G401.6 (cell line): ENCODE measurements around the gene CTDSPL.

Experiments
- FAIRE-seq: peaks from 2 replicates; lab custom pipeline; 2012; peaks lifted over from hg19 to GRCh38; lab: Jason Lieb, UNC

CTDSPL gene

GRCh38 chr3:37916685-37917084, 55.0 kb downstream of the CTDSPL start:
- no peak for FAIRE-seq

- no peak for FAIRE-seq
Observed at GRCh38 chr3:37918627-37919026, 56.9 kb downstream of the CTDSPL start.

- no peak for FAIRE-seq
Observed at GRCh38 chr3:37920156-37920699, 58.5 kb downstream of the CTDSPL start.

- FAIRE-seq = no peak
Observed at GRCh38 chr3:37921025-37921424, 59.3 kb downstream of the CTDSPL start.

GRCh38 chr3:37922721-37923568, 61.3 kb downstream of the CTDSPL start:
- FAIRE-seq = no peak

- no peak for FAIRE-seq
Observed at GRCh38 chr3:37923569-37924040, 61.9 kb downstream of the CTDSPL start.

GRCh38 chr3:37924453-37924852, 62.8 kb downstream of the CTDSPL start:
- FAIRE-seq = no peak

- no peak for FAIRE-seq
Observed at GRCh38 chr3:37925157-37925556, 63.5 kb downstream of the CTDSPL start.

GRCh38 chr3:37926611-37927010, 64.9 kb downstream of the CTDSPL start:
- FAIRE-seq = no peak

GRCh38 chr3:37930495-37930894, 68.8 kb downstream of the CTDSPL start:
- no peak for FAIRE-seq

GRCh38 chr3:37932505-37932904, 70.8 kb downstream of the CTDSPL start:
- FAIRE-seq = no peak

GRCh38 chr3:37934631-37935289, 73.1 kb downstream of the CTDSPL start:
- no peak for FAIRE-seq

GRCh38 chr3:37935290-37935668, 73.6 kb downstream of the CTDSPL start:
- no peak for FAIRE-seq

GRCh38 chr3:37935756-37936666, 74.3 kb downstream of the CTDSPL start:
- FAIRE-seq = no peak

GRCh38 chr3:37937156-37937555, 75.5 kb downstream of the CTDSPL start:
- FAIRE-seq = no peak

- FAIRE-seq = no peak
Observed at GRCh38 chr3:37938011-37938410, 76.3 kb downstream of the CTDSPL start.

GRCh38 chr3:37940242-37940908, 78.7 kb downstream of the CTDSPL start:
- no peak for FAIRE-seq

GRCh38 chr3:37941608-37942508, 80.2 kb downstream of the CTDSPL start:
- FAIRE-seq = no peak

- FAIRE-seq = no peak
Observed at GRCh38 chr3:37942646-37943045, 81.0 kb downstream of the CTDSPL start.

GRCh38 chr3:37943126-37943525, 81.4 kb downstream of the CTDSPL start:
- no peak for FAIRE-seq
